BJ (cell line): ENCODE results near the gene RFXAP. TPM values are rescaled to one million over a fixed set of nuclear protein-coding genes. Genes with fewer than 3 reads are reported as not detected.

ENCODE experiments used
- CTCF ChIA-PET: fragments of 350-600 bp; formaldehyde crosslinking; extraction: SDS; loops from one replicate; lab custom pipeline; 2021; ENCODE audit warnings: antibody characterized with exemption, inconsistent platforms; lab: Yijun Ruan, JAX
- POLR2A ChIA-PET: fragments of 300-600 bp; sonication (Branson Sonifier 250); formaldehyde crosslinking; extraction: SDS; loops from one replicate; lab custom pipeline; 2021; ENCODE audit warnings: antibody characterized with exemption; lab: Charles Lee
- DNase-seq: peaks from one replicate; pipeline ENCODE4 v3.0.0-alpha.2; 2011; ENCODE audit warnings: low read depth
- H3K27me3 ChIP-seq: 2 replicates; pipeline ENCODE4 v1.6.0; 2011; ENCODE audit warnings: low read length; ENCODE audit not compliant: control insufficient read depth, insufficient read depth
- H3K36me3 ChIP-seq: 2 replicates; pipeline ENCODE4 v1.5.1; 2011; ENCODE audit warnings: low read length; ENCODE audit not compliant: control insufficient read depth, insufficient read depth
- H3K4me3 ChIP-seq: 2 replicates; pipeline ENCODE4 v1.5.1; 2011; ENCODE audit warnings: low read depth, mild to moderate bottlenecking, control low read depth, low read length
- CTCF ChIP-seq: IDR thresholded peaks from 2 replicates; pipeline ENCODE4 v1.5.1; 2011; ENCODE audit warnings: low read depth, mild to moderate bottlenecking, control low read depth, inconsistent platforms, low read length, moderate library complexity; ENCODE audit not compliant: insufficient read depth
- polyA plus RNA-seq: library from polyadenylated mRNA; depleted of rRNA; stranded (reverse); fragments of >200 nt; gene quantifications from 2 replicates; pipeline ENCODE4 v1.2.3, GENCODE V29; 2011

Gene RFXAP
- polyA plus RNA-seq, 1 experiment = 1.7 TPM

- Histone ChIP-seq H3K36me3 (no peaks in the 10 kb centered on the region), H3K4me3 (no peak overlapping the region), H3K27me3 (no peaks in the 10 kb centered on the region)
- ChIA-PET CTCF (interaction anchor here (0.5 to 1.3 kb wide), 3 partner anchors 11 to 561 kb away, joined by 3 read pairs; no protein-coding TSS in a partner anchor), POLR2A (no interaction called here)
- TF ChIP-seq CTCF = no peak
- no peak for DNase-seq
These were observed 20.3 kb downstream of the RFXAP start for GRCh38 chr13:36839281-36839680.

- Histone ChIP-seq H3K36me3 (no peaks in the 10 kb centered on the region), H3K27me3 (no peaks in the 10 kb centered on the region), H3K4me3 (no peak overlapping the region)
- CTCF ChIA-PET = interaction anchor here (0.5 to 2.3 kb wide), 3 partner anchors 18 to 562 kb away, joined by 3 to 11 read pairs (median 3); no protein-coding TSS in a partner anchor
- POLR2A ChIA-PET = no interaction called here
- DNase-seq = no peak
- no peak for TF ChIP-seq CTCF
These were observed 21.0 kb downstream of the RFXAP start for GRCh38 chr13:36839981-36840380.

GRCh38 chr13:36840718-36841250 is 21.8 kb downstream of the RFXAP start:
- POLR2A ChIA-PET = no interaction called here
- CTCF ChIA-PET = interaction anchor here (0.7 to 2.3 kb wide), 6 partner anchors 8 to 419 kb away, joined by 3 to 11 read pairs (median 4); no protein-coding TSS in a partner anchor
- Histone ChIP-seq H3K27me3 (no peaks in the 10 kb centered on the region), H3K36me3 (no peaks in the 10 kb centered on the region), H3K4me3 (no peak overlapping the region)
- TF ChIP-seq CTCF = no peak
- no peak for DNase-seq

- DNase-seq = no peak
- H3K4me3 ChIP-seq = no peak overlapping the region
- H3K27me3 ChIP-seq = no peaks in the 10 kb centered on the region
- CTCF ChIA-PET = interaction anchor here (0.7 to 2.3 kb wide), 8 partner anchors 9 to 420 kb away, joined by 3 to 11 read pairs (median 4); no protein-coding TSS in a partner anchor
- POLR2A ChIA-PET = no interaction called here
- no peak for TF ChIP-seq CTCF
- no peaks in the 10 kb centered on the region for H3K36me3 ChIP-seq
These were observed 22.4 kb downstream of the RFXAP start for GRCh38 chr13:36841391-36841790.

- H3K36me3 ChIP-seq = no peaks in the 10 kb centered on the region; the same call in 1 of the 2 replicates
- ChIA-PET CTCF (interaction anchor here (1.3 to 3.1 kb wide), 2 partner anchors 11 to 164 kb away, joined by 3 to 17 read pairs; no protein-coding TSS in a partner anchor), POLR2A (no interaction called here)
- no peak for TF ChIP-seq CTCF
- H3K4me3 ChIP-seq = no peak overlapping the region
- no peak for DNase-seq
- H3K27me3 ChIP-seq = no peaks in the 10 kb centered on the region
These were observed 28.6 kb downstream of the RFXAP start for GRCh38 chr13:36847606-36848005.
